ENCODE results near the gene RRAGB. TPM values are rescaled to one million over a fixed set of nuclear protein-coding genes. Genes with fewer than 3 reads are reported as not detected.
A peak's percentile ranks its signal among the peaks of the same experiment; 100 is the strongest.

RRAGB gene
- total and polyA plus RNA-seq, 8 donors = 9.2 to 56.5 (median 27.7) TPM

GRCh38 chrX:55801811-55802210, 84.3 kb downstream of the RRAGB start:
- no peaks in the 10 kb centered on the region for H3K27me3 ChIP-seq
- intact Hi-C loops (cut with DNase I; ENCODE audit: low total_unique reads) = no loop called here
- no peaks in the 10 kb centered on the region for H3K9me3 ChIP-seq
- H3K4me3 ChIP-seq = no peak overlapping the region
- DNase-seq = peak in 1 of 2 donors; percentile 18
- TF ChIP-seq EP300 (IDR thresholded peaks at IDR 0.05) (no peak), POLR2AphosphoS5 (IDR thresholded peaks at IDR 0.05) (no peak), POLR2A (IDR thresholded peaks at IDR 0.05) (no peak), CTCF (IDR thresholded peaks at IDR 0.05) (no peak)
- whole genome bisulfite sequencing, 5 donors = 18 to 38% (median 33%) methylated on average over 1 of the region's 1 CpG
- H3K4me1 ChIP-seq = no peaks in the 10 kb centered on the region
- H3K27ac ChIP-seq = no peak overlapping the region
- no peaks in the 10 kb centered on the region for H3K36me3 ChIP-seq

Other genes with a start within 250 kb of the RRAGB start
- 1 to 10 TPM in 2 of 5 donors, under 1 TPM in 1, not detected in 2; 0.29 to 2.2 (median 1.2) TPM for gene USP51, start 227.9 kb upstream of the RRAGB start, total RNA-seq
- gene USP51, start 227.9 kb upstream of the RRAGB start, polyA plus RNA-seq = under 1 TPM; 0.40 to 0.46 (median 0.44) TPM
- not detected for gene FOXR2, start 94.3 kb upstream of the RRAGB start, total RNA-seq
- gene FOXR2, start 94.3 kb upstream of the RRAGB start, polyA plus RNA-seq = not detected